OCI-LY3 (cell line): ENCODE measurements around the gene SDK2.

Experiments used
- H2AFZ ChIP-seq: fragments of 200-600, 300-600 bp; shearing (Covaris generic); 2 replicates; pipeline ENCODE4 v1.6.0; 2014; ENCODE audit warnings: antibody characterized with exemption, low read depth, low read length
- H3K27ac ChIP-seq: fragments of 200-600, 300-600 bp; sonication (generic); 2 replicates; pipeline ENCODE4 v1.5.1; 2014; ENCODE audit warnings: mild to moderate bottlenecking, low read length, moderate library complexity, mixed read lengths
- H3K27me3 ChIP-seq: fragments of 200-600, 300-600 bp; sonication (generic); 2 replicates; pipeline ENCODE4 v1.6.1; 2014; ENCODE audit warnings: low read depth, low read length, mixed read lengths
- H3K36me3 ChIP-seq: fragments of 200-600, 300-600 bp; sonication (generic); replicated peaks from 2 replicates; pipeline ENCODE3; 2014; ENCODE audit warnings: low read depth, low read length, mixed read lengths
- H3K4me1 ChIP-seq: fragments of 300-600, 200-600 bp; sonication (generic); 2 replicates; pipeline ENCODE4 v1.6.1; 2014; ENCODE audit warnings: low read length, mixed read lengths
- H3K4me2 ChIP-seq: fragments of 200-600, 300-600 bp; sonication (generic); 2 replicates; pipeline ENCODE4 v1.6.1; 2014; ENCODE audit warnings: low read length, mixed read lengths
- H3K4me3 ChIP-seq: fragments of 300-600, 200-600 bp; sonication (generic); 2 replicates; pipeline ENCODE4 v1.5.1; 2014; ENCODE audit warnings: antibody characterized with exemption, mild to moderate bottlenecking, low read length, moderate library complexity
- H3K79me2 ChIP-seq: fragments of 300-600, 200-600 bp; shearing (Covaris generic); 2 replicates; pipeline ENCODE4 v1.6.1; 2014; ENCODE audit warnings: mild to moderate bottlenecking, low read length, mixed read lengths
- H3K9ac ChIP-seq: fragments of 300-600, 200-600 bp; shearing (Covaris generic); 2 replicates; pipeline ENCODE4 v1.6.0; 2014; ENCODE audit warnings: mild to moderate bottlenecking, low read length, moderate library complexity
- H3K9me3 ChIP-seq: fragments of 200-600, 300-600 bp; shearing (Covaris generic); 2 replicates; pipeline ENCODE4 v1.6.1; 2014; ENCODE audit warnings: low read length, mixed read lengths; ENCODE audit not compliant: insufficient read depth
- H4K20me1 ChIP-seq: fragments of 200-600, 300-600 bp; sonication (generic); 2 replicates; pipeline ENCODE4 v1.6.1; 2016; ENCODE audit warnings: low read length, mixed read lengths; ENCODE audit not compliant: insufficient read depth
- EZH2phosphoT487 ChIP-seq: fragments of 200-600 bp; shearing (Covaris generic); IDR thresholded peaks from 2 replicates; pipeline ENCODE4 v1.6.1; 2018; ENCODE audit warnings: antibody characterized with exemption, mixed run types, low read depth
- TF ChIP-seq, protein P1 (sequence below): fragments of 200-600, 300-600 bp; sonication (generic); IDR thresholded peaks from 2 replicates; pipeline ENCODE4 v1.5.1; 2014; ENCODE audit warnings: antibody characterized with exemption, low read length, low read depth

SDK2 gene

DNA sequence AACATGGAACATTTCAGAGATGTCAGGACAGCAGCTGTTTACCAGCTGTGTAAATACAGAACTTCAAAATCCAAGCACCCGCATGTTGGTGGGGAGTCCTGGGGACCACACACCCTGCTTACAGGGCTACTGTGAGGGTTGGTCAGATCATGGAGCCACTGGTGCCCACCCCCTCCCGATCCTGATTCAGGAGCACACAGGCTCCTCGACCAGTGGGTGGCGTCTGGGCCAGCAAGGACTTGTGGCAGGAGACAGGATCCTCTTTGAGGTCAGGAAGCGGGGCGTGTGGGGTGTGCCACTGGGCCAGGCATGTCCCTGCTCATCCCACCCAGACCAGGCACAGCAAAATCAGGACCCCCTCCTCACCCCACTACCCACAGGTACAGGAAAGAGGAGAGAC lies 83.6 kb downstream of the SDK2 start:
- Histone ChIP-seq H3K27ac (no peak overlapping the region), H3K4me2 (no peak overlapping the region), H3K36me3 (no peaks in the 10 kb centered on the region), H2AFZ (no peak overlapping the region), H3K4me1 (no peaks in the 10 kb centered on the region), H3K9me3 (no peaks in the 10 kb centered on the region), H3K79me2 (no peaks in the 10 kb centered on the region), H4K20me1 (no peaks in the 10 kb centered on the region), H3K9ac (no peak overlapping the region), H3K27me3 (peaks cover 9% of the 10 kb centered on the region; the same call in 1 of the 2 replicates), H3K4me3 (no peak overlapping the region)
- TF ChIP-seq, protein P1, sequence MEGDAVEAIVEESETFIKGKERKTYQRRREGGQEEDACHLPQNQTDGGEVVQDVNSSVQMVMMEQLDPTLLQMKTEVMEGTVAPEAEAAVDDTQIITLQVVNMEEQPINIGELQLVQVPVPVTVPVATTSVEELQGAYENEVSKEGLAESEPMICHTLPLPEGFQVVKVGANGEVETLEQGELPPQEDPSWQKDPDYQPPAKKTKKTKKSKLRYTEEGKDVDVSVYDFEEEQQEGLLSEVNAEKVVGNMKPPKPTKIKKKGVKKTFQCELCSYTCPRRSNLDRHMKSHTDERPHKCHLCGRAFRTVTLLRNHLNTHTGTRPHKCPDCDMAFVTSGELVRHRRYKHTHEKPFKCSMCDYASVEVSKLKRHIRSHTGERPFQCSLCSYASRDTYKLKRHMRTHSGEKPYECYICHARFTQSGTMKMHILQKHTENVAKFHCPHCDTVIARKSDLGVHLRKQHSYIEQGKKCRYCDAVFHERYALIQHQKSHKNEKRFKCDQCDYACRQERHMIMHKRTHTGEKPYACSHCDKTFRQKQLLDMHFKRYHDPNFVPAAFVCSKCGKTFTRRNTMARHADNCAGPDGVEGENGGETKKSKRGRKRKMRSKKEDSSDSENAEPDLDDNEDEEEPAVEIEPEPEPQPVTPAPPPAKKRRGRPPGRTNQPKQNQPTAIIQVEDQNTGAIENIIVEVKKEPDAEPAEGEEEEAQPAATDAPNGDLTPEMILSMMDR, result no peak
- no peak for TF ChIP-seq EZH2phosphoT487

DNA sequence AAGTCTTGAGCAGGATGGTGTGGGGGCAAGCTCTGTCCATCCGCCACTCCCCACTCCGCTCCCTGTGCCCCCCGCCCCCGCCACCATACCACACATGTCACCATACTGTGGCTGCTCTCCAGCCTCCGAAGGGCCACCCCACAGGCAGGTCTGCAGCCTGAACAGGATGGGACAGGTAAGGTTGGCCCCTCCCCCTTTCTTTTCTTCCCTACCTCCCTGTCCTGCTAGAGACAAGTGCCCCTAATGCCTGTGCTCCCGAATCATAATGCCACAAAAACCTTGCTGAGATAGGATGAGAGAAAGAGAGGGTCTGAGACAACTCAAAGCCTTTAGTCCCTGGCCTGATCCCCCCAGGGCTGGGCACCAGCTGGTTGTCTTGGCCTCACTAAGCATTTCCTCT lies 84.7 kb downstream of the SDK2 start:
- Histone ChIP-seq H2AFZ (no peak overlapping the region), H3K4me1 (no peaks in the 10 kb centered on the region), H3K4me2 (no peak overlapping the region), H3K4me3 (no peak overlapping the region), H3K9me3 (no peaks in the 10 kb centered on the region), H3K9ac (no peak overlapping the region), H4K20me1 (no peaks in the 10 kb centered on the region), H3K79me2 (no peaks in the 10 kb centered on the region), H3K27ac (no peak overlapping the region), H3K36me3 (no peaks in the 10 kb centered on the region), H3K27me3 (peaks cover 9% of the 10 kb centered on the region; the same call in 1 of the 2 replicates)
- TF ChIP-seq, protein P1, result no peak
- no peak for TF ChIP-seq EZH2phosphoT487

DNA sequence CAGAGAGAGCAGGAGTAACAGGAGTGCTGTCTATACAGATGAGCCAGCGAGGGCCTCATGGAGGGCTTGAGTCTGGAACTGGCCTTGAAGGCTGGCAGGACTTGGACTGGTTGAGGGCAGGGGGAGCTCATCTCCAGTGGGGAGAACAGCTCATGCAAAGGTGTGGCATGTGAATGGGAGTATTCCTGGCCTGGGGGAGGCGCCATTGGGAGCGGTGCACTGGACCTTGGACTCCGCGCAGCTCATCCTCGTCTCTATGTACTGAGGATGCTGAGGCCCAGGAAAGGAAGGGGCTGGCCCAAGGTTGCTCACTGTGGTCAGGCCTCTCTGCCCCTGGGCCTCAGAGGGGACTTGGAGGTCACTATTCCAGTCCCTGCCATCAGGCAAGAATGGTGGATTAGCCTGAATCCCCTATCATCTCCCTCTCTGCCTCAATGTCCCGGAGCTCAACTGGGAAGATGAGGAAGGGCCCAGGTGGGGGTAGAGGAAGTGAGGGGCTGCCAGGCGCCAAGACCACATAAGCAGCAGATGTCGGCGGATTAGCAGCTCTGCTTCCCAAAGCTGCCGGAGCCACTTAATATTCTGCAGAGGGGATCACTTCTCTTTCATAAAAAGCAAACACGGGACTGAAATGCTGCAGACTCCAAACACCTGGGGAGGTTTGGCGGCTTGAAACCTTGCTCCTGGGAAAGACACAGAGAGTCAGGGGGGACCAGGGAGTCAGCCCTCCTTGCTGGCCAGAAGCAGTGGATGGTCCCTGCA lies 88.9 kb downstream of the SDK2 start:
- Histone ChIP-seq H3K4me2 (no peak overlapping the region), H2AFZ (no peak overlapping the region), H3K36me3 (no peaks in the 10 kb centered on the region), H3K4me3 (no peak overlapping the region), H3K4me1 (no peaks in the 10 kb centered on the region), H3K79me2 (no peaks in the 10 kb centered on the region), H3K27me3 (peaks cover 9% of the 10 kb centered on the region; the same call in 1 of the 2 replicates), H3K9ac (no peak overlapping the region), H4K20me1 (no peaks in the 10 kb centered on the region), H3K9me3 (no peaks in the 10 kb centered on the region), H3K27ac (no peak overlapping the region)
- TF ChIP-seq, protein P1, result no peak
- TF ChIP-seq EZH2phosphoT487, result no peak

DNA sequence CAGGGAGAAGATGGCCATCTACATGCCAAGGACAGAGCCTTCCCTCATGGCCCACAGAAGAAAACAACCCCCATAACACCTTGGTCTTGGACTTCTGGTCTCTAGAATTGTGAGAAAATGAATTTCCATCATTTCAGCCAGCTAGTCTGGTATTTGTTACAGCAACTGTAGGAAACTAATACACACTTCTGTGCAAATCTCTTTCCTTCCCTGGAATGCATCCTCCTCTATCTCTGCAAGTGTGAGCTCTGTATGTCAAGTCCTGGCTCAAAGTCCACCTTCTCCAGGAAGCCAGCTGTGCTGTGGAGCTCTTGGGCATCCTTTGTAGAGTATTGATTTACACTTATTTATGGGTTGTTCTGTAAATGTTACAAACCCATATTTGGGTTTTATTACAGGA lies 89.7 kb downstream of the SDK2 start:
- Histone ChIP-seq H3K4me3 (no peak overlapping the region), H3K27ac (no peak overlapping the region), H3K4me2 (no peak overlapping the region), H3K9me3 (no peaks in the 10 kb centered on the region), H2AFZ (no peak overlapping the region), H3K36me3 (no peaks in the 10 kb centered on the region), H3K27me3 (peaks cover 9% of the 10 kb centered on the region; the same call in 1 of the 2 replicates), H3K4me1 (no peaks in the 10 kb centered on the region), H3K79me2 (no peaks in the 10 kb centered on the region), H4K20me1 (no peaks in the 10 kb centered on the region), H3K9ac (no peak overlapping the region)
- no peak for TF ChIP-seq EZH2phosphoT487
- TF ChIP-seq, protein P1, result no peak
